Keratinocyte (primary cell): ENCODE data around the gene FTCD. TPM values are rescaled to one million over a fixed set of nuclear protein-coding genes. Genes with fewer than 3 reads are reported as not detected.

Source experiments
- DNase-seq: peaks from one replicate; pipeline ENCODE4 v3.0.0-alpha.2; 2011; ENCODE audit warnings: low read depth, missing footprints, low spot score
- FAIRE-seq: peaks from 2 replicates; lab custom pipeline; 2011; peaks lifted over from hg19 to GRCh38; lab: Jason Lieb, UNC
- H2AFZ ChIP-seq: 2 replicates; pipeline ENCODE4 v1.6.0; 2012; ENCODE audit warnings: low read length, control low read depth, inconsistent platforms; ENCODE audit not compliant: control insufficient read depth
- H3K27ac ChIP-seq: 2 replicates; pipeline ENCODE4 v1.5.1; 2011; ENCODE audit warnings: low read length; ENCODE audit not compliant: control insufficient read depth, insufficient read depth
- H3K27me3 ChIP-seq: 3 replicates; pipeline ENCODE4 v1.6.0; 2011; ENCODE audit warnings: low read length; ENCODE audit not compliant: control insufficient read depth, insufficient read depth; ENCODE audit errors: extremely low read depth
- H3K36me3 ChIP-seq, 2 experiments: 2 replicates in 1 of 2; 3 replicates in 1 of 2; pipeline ENCODE4 v1.5.1; 2011; ENCODE audit warnings: low read length in 2 of 2, mild to moderate bottlenecking in 1 of 2; ENCODE audit not compliant: control insufficient read depth in 2 of 2, insufficient read depth in 2 of 2; ENCODE audit errors: extremely low read depth in 1 of 2
- H3K4me1 ChIP-seq: 3 replicates; pipeline ENCODE4 v1.5.1; 2011; ENCODE audit warnings: low read length; ENCODE audit not compliant: control insufficient read depth, insufficient read depth; ENCODE audit errors: extremely low read depth
- H3K4me2 ChIP-seq: 3 replicates; pipeline ENCODE4 v1.6.0; 2011; ENCODE audit warnings: low read depth, low read length; ENCODE audit not compliant: control insufficient read depth, insufficient read depth; ENCODE audit errors: extremely low read depth
- H3K4me3 ChIP-seq, 3 experiments: fragments of 200-600 bp in 1 of 3; sonication (generic) in 1 of 3; 2 replicates in 2 of 3; 3 replicates in 1 of 3; pipeline ENCODE4 v1.5.1; 2011 to 2016; ENCODE audit warnings: low read length in 3 of 3, mild to moderate bottlenecking in 3 of 3, control low read depth in 2 of 3, inconsistent platforms in 1 of 3, low read depth in 1 of 3, mixed read lengths in 1 of 3, mixed run types in 1 of 3, moderate library complexity in 1 of 3; ENCODE audit not compliant: control insufficient read depth in 2 of 3, insufficient read depth in 2 of 3; ENCODE audit errors: extremely low read depth in 1 of 3
- H3K79me2 ChIP-seq: 2 replicates; pipeline ENCODE4 v1.6.0; 2012; ENCODE audit warnings: low read length; ENCODE audit not compliant: control insufficient read depth, insufficient read depth
- H3K9ac ChIP-seq: 3 replicates; pipeline ENCODE4 v1.6.0; 2011; ENCODE audit warnings: low read length; ENCODE audit not compliant: control insufficient read depth, insufficient read depth; ENCODE audit errors: extremely low read depth
- H3K9me1 ChIP-seq: 3 replicates; pipeline ENCODE4 v1.6.0; 2011; ENCODE audit warnings: low read length; ENCODE audit not compliant: control insufficient read depth, insufficient read depth; ENCODE audit errors: extremely low read depth
- H3K9me3 ChIP-seq: 2 replicates; pipeline ENCODE4 v1.5.1; 2012; ENCODE audit warnings: low read depth, low read length; ENCODE audit not compliant: control insufficient read depth
- H4K20me1 ChIP-seq: 3 replicates; pipeline ENCODE4 v1.6.0; 2011; ENCODE audit warnings: low read length; ENCODE audit not compliant: control insufficient read depth, insufficient read depth; ENCODE audit errors: extremely low read depth
- CTCF ChIP-seq, 3 experiments: IDR thresholded peaks in 1 of 3; conservative IDR thresholded peaks in 1 of 3; optimal IDR thresholded peaks in 1 of 3; 2 replicates in 2 of 3; 3 replicates in 1 of 3; pipeline versions ENCODE3 to v1.5.1; 2011; ENCODE audit warnings: low read length in 3 of 3, mild to moderate bottlenecking in 3 of 3, moderate library complexity in 2 of 3, control low read depth in 1 of 3, inconsistent platforms in 1 of 3; ENCODE audit not compliant: insufficient read depth in 2 of 3; ENCODE audit errors: extremely low read depth in 1 of 3
- EZH2 ChIP-seq: IDR thresholded peaks from one replicate; pipeline ENCODE4 v1.6.1; 2012; ENCODE audit warnings: inconsistent platforms, mild to moderate bottlenecking, low read length, moderate library complexity
- dilution Hi-C: fragments of 300-500 bp; cut with MboI; formaldehyde crosslinking; loops from one replicate; pipeline ENCODE4 v1.7.0; 2020; ENCODE audit warnings: low sequenced_read_pairs; ENCODE audit not compliant: extremely low pct_ligation_motif_present
- polyA plus RNA-seq, 5 experiments: library from polyadenylated mRNA; depleted of rRNA in 3 of 5; stranded (reverse) in 3 of 5; stranded (forward) in 1 of 5; unstranded in 1 of 5; fragments of >200 nt; gene quantifications; 1 replicate in 1 of 5; 2 replicates in 3 of 5; 3 replicates in 1 of 5; pipeline versions ENCODE4 v1.2.1 to v1.2.3, GENCODE V29; 2011 to 2012; ENCODE audit warnings: missing spikeins in 2 of 5, low read depth in 1 of 5, low replicate concordance in 1 of 5

The FTCD gene
- polyA plus RNA-seq, 1 donor (not counting 4 experiments of a cell fraction or from before 2014, with no cell fraction given): not detected

DNA sequence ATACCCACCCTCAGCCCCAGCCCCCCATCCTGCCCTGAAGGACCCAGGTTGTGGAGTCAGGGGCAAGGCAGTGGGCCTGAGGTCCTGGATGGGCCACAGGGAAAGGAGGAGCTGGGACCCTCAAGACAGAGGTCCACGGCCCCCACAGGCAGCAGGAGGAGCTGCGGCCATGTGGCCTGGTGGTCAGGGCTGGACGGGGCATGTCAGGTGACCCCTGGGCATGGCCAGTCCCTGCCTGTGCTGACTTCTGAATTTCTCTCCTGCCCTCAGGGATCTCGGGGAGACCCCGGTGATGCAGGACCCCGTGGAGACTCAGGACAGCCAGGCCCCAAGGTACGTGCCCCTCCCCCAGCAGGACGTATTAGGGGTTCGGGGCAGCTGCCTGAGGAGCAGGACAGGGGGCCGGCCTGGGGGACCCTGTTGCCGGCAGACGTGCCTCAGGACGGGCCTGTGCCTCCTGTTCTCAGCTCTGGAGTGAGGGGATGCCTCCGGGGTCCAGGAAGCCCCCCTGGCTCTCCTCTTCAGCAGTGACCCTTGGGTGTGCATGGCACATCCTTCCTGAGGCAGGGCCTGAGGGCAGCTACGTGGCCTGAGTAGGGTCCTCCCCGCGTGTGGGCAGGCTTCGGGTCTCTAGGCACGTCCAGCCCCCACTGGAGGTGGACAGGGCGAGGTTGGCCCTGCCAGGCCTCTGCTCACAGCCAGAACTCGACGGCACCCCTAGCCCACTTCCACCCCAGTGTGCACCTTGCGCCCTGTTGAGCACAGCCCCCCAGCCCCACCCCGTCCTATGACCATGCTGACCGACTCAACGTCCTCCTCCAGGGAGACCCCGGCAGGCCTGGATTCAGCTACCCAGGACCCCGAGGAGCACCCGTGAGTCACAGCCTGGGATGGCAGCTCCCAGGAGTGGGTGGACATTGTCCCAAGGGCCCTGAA, 33.8 kb downstream of the FTCD start:
- Histone ChIP-seq H3K4me2 (no peak overlapping the region), H3K27ac (no peak overlapping the region), H3K4me3 (no peak overlapping the region), H3K79me2 (no peaks in the 10 kb centered on the region), H3K9ac (no peak overlapping the region), H3K27me3 (no peaks in the 10 kb centered on the region), H3K36me3 (no peaks in the 10 kb centered on the region), H3K4me1 (no peaks in the 10 kb centered on the region), H3K9me1 (no peaks in the 10 kb centered on the region), H3K9me3 (no peaks in the 10 kb centered on the region), H4K20me1 (no peaks in the 10 kb centered on the region), H2AFZ (no peak overlapping the region)
- dilution Hi-C loops: no loop called here
- TF ChIP-seq CTCF (optimal IDR thresholded peaks at IDR 0.05 in 1 of 3, IDR thresholded peaks at IDR 0.05 in 1 of 3, conservative IDR thresholded peaks at IDR 0.05 in 1 of 3; ENCODE audit: extremely low read depth in 1 of 3, insufficient read depth in 2 of 3, low read length in 3 of 3): no peak
- TF ChIP-seq EZH2: no peak
- FAIRE-seq (no peak), DNase-seq (no peak)

- no peaks in the 10 kb centered on the region for H3K36me3 ChIP-seq
These were observed 34.8 kb downstream of the FTCD start for GRCh38 chr21:46120301-46121285.

More at GRCh38 chr21:46120301-46121285, 34.8 kb downstream of the FTCD start:
- no peak overlapping the region for H3K4me3 ChIP-seq
- FAIRE-seq (no peak), DNase-seq (no peak)
- no peak for TF ChIP-seq EZH2
- no peak for TF ChIP-seq CTCF (optimal IDR thresholded peaks at IDR 0.05 in 1 of 3, IDR thresholded peaks at IDR 0.05 in 1 of 3, conservative IDR thresholded peaks at IDR 0.05 in 1 of 3; ENCODE audit: extremely low read depth in 1 of 3, insufficient read depth in 2 of 3, low read length in 3 of 3)
- dilution Hi-C loops: no loop called here
- no peaks in the 10 kb centered on the region for H4K20me1 ChIP-seq
- no peak overlapping the region for H3K9ac ChIP-seq
- no peaks in the 10 kb centered on the region for H3K79me2 ChIP-seq
- H3K9me1 ChIP-seq: no peaks in the 10 kb centered on the region
- H3K4me1 ChIP-seq: no peaks in the 10 kb centered on the region
- H3K4me2 ChIP-seq: no peak overlapping the region
- no peaks in the 10 kb centered on the region for H3K9me3 ChIP-seq
- no peak overlapping the region for H3K27ac ChIP-seq
- H3K27me3 ChIP-seq: no peaks in the 10 kb centered on the region
- H2AFZ ChIP-seq: no peak overlapping the region
